HepG2 (cell line): Measurements from ENCODE around the gene ATG2A. TPM values are rescaled to one million over a fixed set of nuclear protein-coding genes. Genes with fewer than 3 reads are reported as not detected.
A peak's percentile ranks its signal among the peaks of the same experiment; 100 is the strongest.

Experiments used
- BORCS8-MEF2B ChIP-seq: sonication (generic); formaldehyde crosslinking; IDR thresholded peaks from 2 replicates; pipeline ENCODE4 v1.8.0; 2022; ENCODE audit warnings: mild to moderate bottlenecking, missing genetic modification reagents
- ELF4 ChIP-seq: sonication (generic); formaldehyde crosslinking; IDR thresholded peaks from 2 replicates; pipeline ENCODE4 v1.5.0; 2020; ENCODE audit warnings: missing genetic modification reagents, mild to moderate bottlenecking, moderate library complexity, borderline replicate concordance
- FIP1L1 ChIP-seq: fragments of 200-400 bp; formaldehyde crosslinking; IDR thresholded peaks from 2 replicates; pipeline ENCODE4 v1.6.1; 2018; ENCODE audit warnings: low read depth, mild to moderate bottlenecking, low read length, moderate library complexity, borderline replicate concordance; ENCODE audit not compliant: insufficient read depth
- KMT2B ChIP-seq: IDR thresholded peaks from 2 replicates; pipeline ENCODE4 v1.6.1; 2016; ENCODE audit warnings: missing genetic modification reagents, missing compliant biosample characterization
- MAF1 ChIP-seq: sonication (generic); formaldehyde crosslinking; IDR thresholded peaks from 2 replicates; pipeline ENCODE4 v1.5.0; 2020; ENCODE audit warnings: missing genetic modification reagents, borderline replicate concordance
- MTA3 ChIP-seq: sonication (generic); formaldehyde crosslinking; IDR thresholded peaks from 2 replicates; pipeline ENCODE4 v1.4.0; 2020; ENCODE audit warnings: missing genetic modification reagents
- MZF1 ChIP-seq: sonication (generic); formaldehyde crosslinking; IDR thresholded peaks from 2 replicates; pipeline ENCODE4 v1.8.1; 2023; ENCODE audit warnings: mild to moderate bottlenecking, missing genetic modification reagents, borderline replicate concordance
- RFX3 ChIP-seq: IDR thresholded peaks from 2 replicates; pipeline ENCODE4 v1.6.1; 2016; ENCODE audit warnings: missing biosample characterization, missing genetic modification reagents
- TBL1XR1 ChIP-seq: fragments of 150-350 bp; IDR thresholded peaks from 2 replicates; pipeline ENCODE4 v1.6.1; 2014; ENCODE audit warnings: borderline replicate concordance, low read length; ENCODE audit not compliant: partially characterized antibody
- ZBTB38 ChIP-seq: sonication (generic); formaldehyde crosslinking; IDR thresholded peaks from 2 replicates; pipeline ENCODE4 v1.5.1; 2020; ENCODE audit warnings: mild to moderate bottlenecking, missing genetic modification reagents
- ZBTB7A ChIP-seq: sonication (generic); formaldehyde crosslinking; IDR thresholded peaks from 2 replicates; pipeline ENCODE4 v1.8.0; 2022; ENCODE audit warnings: mild to moderate bottlenecking, missing genetic modification reagents
- ZNF101 ChIP-seq: sonication (generic); formaldehyde crosslinking; IDR thresholded peaks from 2 replicates; pipeline ENCODE4 v1.4.0; 2020; ENCODE audit warnings: mild to moderate bottlenecking, low read depth, missing genetic modification reagents, borderline replicate concordance
- ZNF292 ChIP-seq: sonication (generic); formaldehyde crosslinking; IDR thresholded peaks from 2 replicates; pipeline ENCODE4 v1.8.1; 2022; ENCODE audit warnings: mild to moderate bottlenecking, low read depth, missing genetic modification reagents, borderline replicate concordance
- ZNF703 ChIP-seq: sonication (generic); formaldehyde crosslinking; IDR thresholded peaks from 2 replicates; pipeline ENCODE4 v1.5.1; 2020; ENCODE audit warnings: missing genetic modification reagents, mild to moderate bottlenecking, moderate library complexity, borderline replicate concordance
- ZXDC ChIP-seq: sonication (generic); formaldehyde crosslinking; IDR thresholded peaks from 2 replicates; pipeline ENCODE4 v1.5.0; 2020; ENCODE audit warnings: mild to moderate bottlenecking, missing genetic modification reagents
- polyA plus RNA-seq, 8 experiments: library from polyadenylated mRNA; depleted of rRNA in 3 of 8; stranded (reverse) in 7 of 8; unstranded in 1 of 8; fragments of >200 nt; fragmentation: Illumina TruSeq in 4 of 8; extraction: Trizol in 4 of 8; gene quantifications; 2 replicates each; pipeline versions ENCODE4 v1.2.1 to v1.2.3, GENCODE V29; 2011 to 2016; ENCODE audit warnings: low read depth in 4 of 8, missing spikeins in 1 of 8, mixed read lengths in 1 of 8; ENCODE audit not compliant: insufficient read depth in 1 of 8
- total RNA-seq, 5 experiments: library from RNA; depleted of rRNA; stranded (reverse); fragments of >200 nt; fragmentation: Illumina TruSeq; extraction: Trizol; gene quantifications; 2 replicates each; pipeline ENCODE4 v1.2.3, GENCODE V29; 2016; ENCODE audit warnings: low read depth in 1 of 5
- TF ChIP-seq, protein P1 (sequence below): sonication (generic); formaldehyde crosslinking; IDR thresholded peaks from 2 replicates; pipeline ENCODE4 v1.5.1; 2020; ENCODE audit warnings: missing genetic modification reagents, mild to moderate bottlenecking, borderline replicate concordance
- TF ChIP-seq, protein P2 (sequence below): sonication (generic); formaldehyde crosslinking; IDR thresholded peaks from 2 replicates; pipeline ENCODE4 v1.5.0; 2020; ENCODE audit warnings: mild to moderate bottlenecking, missing genetic modification reagents
- TF ChIP-seq, protein P3 (sequence below): sonication (generic); formaldehyde crosslinking; IDR thresholded peaks from 2 replicates; pipeline ENCODE4 v1.4.0; 2020; ENCODE audit warnings: missing genetic modification reagents, mild to moderate bottlenecking, borderline replicate concordance

The ATG2A gene
- total and polyA plus RNA-seq, 2 of the 13 experiments (the other 11 are each of a cell fraction or from before 2014, with no cell fraction given): 6.7 to 8.0 TPM

DNA sequence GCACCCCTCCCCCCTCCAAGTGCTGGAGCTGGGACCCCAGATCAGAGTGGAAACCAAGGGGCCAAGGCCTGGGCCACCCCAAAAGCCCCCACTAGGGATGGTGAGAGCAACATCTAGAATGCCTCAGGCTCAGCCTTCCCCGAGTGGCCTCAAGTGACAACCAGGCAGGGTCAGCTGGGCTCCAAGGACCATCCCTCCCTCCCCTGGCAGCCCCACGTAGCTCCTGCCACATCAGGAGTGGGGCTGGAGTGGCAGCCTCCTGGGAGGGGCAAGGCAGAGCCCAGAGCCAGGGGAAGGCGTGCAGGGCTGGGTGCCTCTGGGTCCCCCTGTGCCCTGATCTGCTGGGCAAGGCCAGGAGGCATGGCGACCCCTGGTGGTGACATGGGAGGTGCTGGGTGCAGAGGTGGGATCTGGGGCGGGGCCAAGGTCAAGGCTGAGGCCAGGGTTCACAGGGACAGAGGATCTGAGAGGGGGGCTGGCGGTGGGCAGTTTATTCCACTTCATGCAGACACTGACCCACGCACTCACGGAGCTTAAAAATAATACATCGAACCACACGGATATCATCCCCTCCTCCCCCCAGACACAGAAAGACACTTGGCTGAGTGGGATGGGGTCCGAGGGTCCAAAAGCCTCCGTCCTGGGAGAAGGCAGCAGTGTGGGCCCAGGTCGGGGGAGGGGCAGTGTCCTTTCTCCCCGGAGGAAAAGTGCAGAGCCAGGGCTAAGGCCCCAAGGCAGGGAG, 22.8 kb downstream of the ATG2A start (continued):
- 0 out of 2 replicates have a peak, but pooled peaks have one; percentile 78 for TF ChIP-seq MZF1 (CRISPR knock-in tag)
- TF ChIP-seq MTA3 (CRISPR knock-in tag): no peak
- peak; percentile 72; the same call in 1 of the 2 replicates for TF ChIP-seq FIP1L1
- TF ChIP-seq ZXDC (CRISPR knock-in tag): no peak; the same call in 1 of the 2 replicates
- TF ChIP-seq ZNF292 (CRISPR knock-in tag): 0 out of 2 replicates have a peak, but pooled peaks have one; percentile 18
- no peak for TF ChIP-seq ZNF703 (CRISPR knock-in tag)
- TF ChIP-seq ZNF101 (CRISPR knock-in tag): no peak
- peak; percentile 96 for TF ChIP-seq ZBTB7A
- peak; percentile 95 for TF ChIP-seq BORCS8-MEF2B
- TF ChIP-seq, protein P1, sequence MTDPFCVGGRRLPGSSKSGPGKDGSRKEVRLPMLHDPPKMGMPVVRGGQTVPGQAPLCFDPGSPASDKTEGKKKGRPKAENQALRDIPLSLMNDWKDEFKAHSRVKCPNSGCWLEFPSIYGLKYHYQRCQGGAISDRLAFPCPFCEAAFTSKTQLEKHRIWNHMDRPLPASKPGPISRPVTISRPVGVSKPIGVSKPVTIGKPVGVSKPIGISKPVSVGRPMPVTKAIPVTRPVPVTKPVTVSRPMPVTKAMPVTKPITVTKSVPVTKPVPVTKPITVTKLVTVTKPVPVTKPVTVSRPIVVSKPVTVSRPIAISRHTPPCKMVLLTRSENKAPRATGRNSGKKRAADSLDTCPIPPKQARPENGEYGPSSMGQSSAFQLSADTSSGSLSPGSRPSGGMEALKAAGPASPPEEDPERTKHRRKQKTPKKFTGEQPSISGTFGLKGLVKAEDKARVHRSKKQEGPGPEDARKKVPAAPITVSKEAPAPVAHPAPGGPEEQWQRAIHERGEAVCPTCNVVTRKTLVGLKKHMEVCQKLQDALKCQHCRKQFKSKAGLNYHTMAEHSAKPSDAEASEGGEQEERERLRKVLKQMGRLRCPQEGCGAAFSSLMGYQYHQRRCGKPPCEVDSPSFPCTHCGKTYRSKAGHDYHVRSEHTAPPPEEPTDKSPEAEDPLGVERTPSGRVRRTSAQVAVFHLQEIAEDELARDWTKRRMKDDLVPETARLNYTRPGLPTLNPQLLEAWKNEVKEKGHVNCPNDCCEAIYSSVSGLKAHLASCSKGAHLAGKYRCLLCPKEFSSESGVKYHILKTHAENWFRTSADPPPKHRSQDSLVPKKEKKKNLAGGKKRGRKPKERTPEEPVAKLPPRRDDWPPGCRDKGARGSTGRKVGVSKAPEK (CRISPR knock-in tag): no peak; the same call in 1 of the 2 replicates
- no peak for TF ChIP-seq KMT2B (CRISPR knock-in tag)
- TF ChIP-seq ELF4 (CRISPR knock-in tag): no peak
- TF ChIP-seq ZBTB38 (CRISPR knock-in tag): peak; percentile 71; the same call in 1 of the 2 replicates
- TF ChIP-seq TBL1XR1: peak; percentile 70
- no peak for TF ChIP-seq RFX3 (CRISPR knock-in tag)
- TF ChIP-seq MAF1 (CRISPR knock-in tag): peak; percentile 62; the same call in 1 of the 2 replicates
- TF ChIP-seq, protein P2, sequence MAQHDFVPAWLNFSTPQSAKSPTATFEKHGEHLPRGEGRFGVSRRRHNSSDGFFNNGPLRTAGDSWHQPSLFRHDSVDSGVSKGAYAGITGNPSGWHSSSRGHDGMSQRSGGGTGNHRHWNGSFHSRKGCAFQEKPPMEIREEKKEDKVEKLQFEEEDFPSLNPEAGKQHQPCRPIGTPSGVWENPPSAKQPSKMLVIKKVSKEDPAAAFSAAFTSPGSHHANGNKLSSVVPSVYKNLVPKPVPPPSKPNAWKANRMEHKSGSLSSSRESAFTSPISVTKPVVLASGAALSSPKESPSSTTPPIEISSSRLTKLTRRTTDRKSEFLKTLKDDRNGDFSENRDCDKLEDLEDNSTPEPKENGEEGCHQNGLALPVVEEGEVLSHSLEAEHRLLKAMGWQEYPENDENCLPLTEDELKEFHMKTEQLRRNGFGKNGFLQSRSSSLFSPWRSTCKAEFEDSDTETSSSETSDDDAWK (CRISPR knock-in tag): no peak
- TF ChIP-seq, protein P3, sequence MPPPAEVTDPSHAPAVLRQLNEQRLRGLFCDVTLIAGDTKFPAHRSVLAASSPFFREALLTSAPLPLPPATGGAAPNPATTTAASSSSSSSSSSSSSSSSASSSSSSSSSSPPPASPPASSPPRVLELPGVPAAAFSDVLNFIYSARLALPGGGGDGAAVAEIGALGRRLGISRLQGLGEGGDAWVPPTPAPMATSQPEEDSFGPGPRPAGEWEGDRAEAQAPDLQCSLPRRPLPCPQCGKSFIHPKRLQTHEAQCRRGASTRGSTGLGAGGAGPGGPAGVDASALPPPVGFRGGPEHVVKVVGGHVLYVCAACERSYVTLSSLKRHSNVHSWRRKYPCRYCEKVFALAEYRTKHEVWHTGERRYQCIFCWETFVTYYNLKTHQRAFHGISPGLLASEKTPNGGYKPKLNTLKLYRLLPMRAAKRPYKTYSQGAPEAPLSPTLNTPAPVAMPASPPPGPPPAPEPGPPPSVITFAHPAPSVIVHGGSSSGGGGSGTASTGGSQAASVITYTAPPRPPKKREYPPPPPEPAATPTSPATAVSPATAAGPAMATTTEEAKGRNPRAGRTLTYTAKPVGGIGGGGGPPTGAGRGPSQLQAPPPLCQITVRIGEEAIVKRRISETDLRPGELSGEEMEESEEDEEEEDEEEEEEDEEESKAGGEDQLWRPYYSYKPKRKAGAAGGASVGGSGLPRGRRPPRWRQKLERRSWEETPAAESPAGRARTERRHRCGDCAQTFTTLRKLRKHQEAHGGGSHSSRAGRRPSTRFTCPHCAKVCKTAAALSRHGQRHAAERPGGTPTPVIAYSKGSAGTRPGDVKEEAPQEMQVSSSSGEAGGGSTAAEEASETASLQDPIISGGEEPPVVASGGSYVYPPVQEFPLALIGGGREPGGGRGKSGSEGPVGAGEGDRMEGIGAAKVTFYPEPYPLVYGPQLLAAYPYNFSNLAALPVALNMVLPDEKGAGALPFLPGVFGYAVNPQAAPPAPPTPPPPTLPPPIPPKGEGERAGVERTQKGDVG (CRISPR knock-in tag): peak; percentile 6; the same call in 1 of the 2 replicates
